Common myeloid progenitor, CD34-positive (primary cell): Measurements from ENCODE around the gene VTI1A.

Experiments used
- CTCF ChIA-PET: fragments of 350-600 bp; sonication (Branson Sonifier 250); formaldehyde crosslinking; loops from one replicate; lab custom pipeline; 2021; ENCODE audit warnings: antibody characterized with exemption; lab: Charles Lee
- POLR2A ChIA-PET: fragments of 350-600 bp; sonication (Branson Sonifier 250); formaldehyde crosslinking; loops from one replicate; lab custom pipeline; 2021; ENCODE audit warnings: antibody characterized with exemption; lab: Charles Lee
- DNase-seq, 3 donors: peaks; one replicate each; pipeline versions ENCODE4 v3.0.0 to v3.0.0-alpha.2; 2013
- H3K27ac ChIP-seq, 2 experiments: 1 replicate in 1 of 2; 2 replicates in 1 of 2; pipeline ENCODE4 v1.7.0; 2013; ENCODE audit warnings: inconsistent platforms in 2 of 2, low read length in 2 of 2, mild to moderate bottlenecking in 2 of 2, low read depth in 1 of 2, moderate library complexity in 1 of 2; ENCODE audit not compliant: severe bottlenecking in 2 of 2, insufficient read depth in 1 of 2, poor library complexity in 1 of 2
- H3K27me3 ChIP-seq, 5 experiments: replicated peaks in 2 of 5; 1 replicate in 3 of 5; 2 replicates in 2 of 5; pipeline versions ENCODE4 v1.6.1 to v1.7.0; 2013; ENCODE audit warnings: low read length in 4 of 5, mild to moderate bottlenecking in 2 of 5, moderate library complexity in 2 of 5, inconsistent platforms in 1 of 5; ENCODE audit not compliant: insufficient read depth in 5 of 5, control insufficient read depth in 4 of 5
- H3K36me3 ChIP-seq, 4 experiments: 1 replicate in 2 of 4; 2 replicates in 2 of 4; pipeline versions ENCODE4 v1.6.1 to v1.7.0; 2013; ENCODE audit warnings: low read length in 3 of 4, control low read depth in 1 of 4, mild to moderate bottlenecking in 1 of 4; ENCODE audit not compliant: control insufficient read depth in 4 of 4, insufficient read depth in 4 of 4
- H3K4me1 ChIP-seq, 4 experiments: 1 replicate in 3 of 4; 2 replicates in 1 of 4; pipeline versions ENCODE4 v1.6.1 to v1.7.1; 2013; ENCODE audit warnings: low read length in 3 of 4, mild to moderate bottlenecking in 3 of 4, control low read depth in 1 of 4, inconsistent platforms in 1 of 4, moderate library complexity in 1 of 4; ENCODE audit not compliant: control insufficient read depth in 4 of 4, insufficient read depth in 4 of 4; ENCODE audit errors: control extremely low read depth in 1 of 4
- H3K4me3 ChIP-seq, 7 experiments: 1 replicate in 4 of 7; 2 replicates in 3 of 7; pipeline versions ENCODE4 v1.5.1 to v1.7.0; 2013; ENCODE audit warnings: mild to moderate bottlenecking in 7 of 7, low read length in 6 of 7, moderate library complexity in 6 of 7, inconsistent platforms in 2 of 7, low read depth in 2 of 7, control low read depth in 1 of 7; ENCODE audit not compliant: insufficient read depth in 4 of 7, control insufficient read depth in 1 of 7; ENCODE audit errors: extremely low read depth in 1 of 7
- H3K9me3 ChIP-seq, 5 experiments: 1 replicate in 4 of 5; 2 replicates in 1 of 5; pipeline versions ENCODE4 v1.6.1 to v1.7.1; 2013; ENCODE audit warnings: low read length in 4 of 5, mild to moderate bottlenecking in 2 of 5, inconsistent platforms in 1 of 5, low read depth in 1 of 5, moderate library complexity in 1 of 5; ENCODE audit not compliant: control insufficient read depth in 4 of 5, insufficient read depth in 2 of 5; ENCODE audit errors: control extremely low read depth in 1 of 5
- WGBS: methylation state at CpG from one replicate; pipeline ENCODE4 v1.1.5; 2013; ENCODE audit not compliant: insufficient coverage; 5-methylcytosine and 5-hydroxymethylcytosine counted together

Gene VTI1A

GRCh38 chr10:112783351-112784021, 336.5 kb downstream of the VTI1A start:
- Histone ChIP-seq H3K36me3 (no peaks in the 10 kb centered on the region), H3K27me3 (no peaks in the 10 kb centered on the region), H3K4me1 (peaks cover 0 to 3% (median 0%) of the 10 kb centered on the region in 4 experiments), H3K27ac (no peak overlapping the region), H3K4me3 (no peak overlapping the region), H3K9me3 (peaks cover 0 to 4% (median 0%) of the 10 kb centered on the region in 5 experiments)
- DNase-seq, result no peak
- ChIA-PET POLR2A (no interaction called here), CTCF (no interaction called here)
- WGBS, result 97% methylated on average over 3 of the region's 14 CpGs

GRCh38 chr10:112784022-112784461, 337.0 kb downstream of the VTI1A start:
- H3K4me3 ChIP-seq, result no peak overlapping the region
- WGBS, result 100% methylated on average over 5 of the region's 8 CpGs
- CTCF ChIA-PET, result no interaction called here
- H3K36me3 ChIP-seq, result no peaks in the 10 kb centered on the region
- no peaks in the 10 kb centered on the region for H3K27me3 ChIP-seq
- H3K27ac ChIP-seq, result no peak overlapping the region
- H3K4me1 ChIP-seq, result peaks cover 0 to 2% (median 0%) of the 10 kb centered on the region in 4 experiments
- POLR2A ChIA-PET, result no interaction called here
- peaks cover 0 to 5% (median 0%) of the 10 kb centered on the region in 5 experiments for H3K9me3 ChIP-seq
- no peak for DNase-seq

GRCh38 chr10:112785089-112785488, 338.1 kb downstream of the VTI1A start:
- no peaks in the 10 kb centered on the region for H3K4me1 ChIP-seq
- POLR2A ChIA-PET, result no interaction called here
- CTCF ChIA-PET, result no interaction called here
- no peak for DNase-seq
- no peaks in the 10 kb centered on the region for H3K27me3 ChIP-seq
- peaks cover 0 to 12% (median 1%) of the 10 kb centered on the region in 5 experiments for H3K9me3 ChIP-seq
- no peak overlapping the region for H3K4me3 ChIP-seq
- H3K27ac ChIP-seq, result no peak overlapping the region
- H3K36me3 ChIP-seq, result no peaks in the 10 kb centered on the region

DNA sequence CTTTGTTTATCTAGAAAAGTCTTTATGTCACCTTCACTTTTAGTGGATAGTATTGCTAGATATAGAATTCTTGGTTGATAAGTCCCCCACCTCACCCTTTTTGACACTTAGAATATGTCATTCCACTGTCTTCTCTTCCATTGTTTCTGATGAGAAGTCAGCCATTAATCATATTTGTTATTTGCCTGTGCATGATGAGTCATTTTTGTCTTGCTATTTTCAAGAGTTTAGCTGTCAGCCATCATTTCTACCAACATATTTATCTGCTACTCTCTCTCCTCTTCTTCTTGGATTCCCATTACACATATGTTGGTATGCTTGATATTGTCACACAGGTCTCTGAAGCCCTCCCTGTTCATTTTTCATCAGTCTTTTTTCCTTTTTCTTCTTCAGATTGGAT, 342.2 kb downstream of the VTI1A start:
- DNase-seq, result peak in 2 of 3 donors; percentile 14 to 20
- Histone ChIP-seq H3K4me1 (no peaks in the 10 kb centered on the region), H3K36me3 (no peaks in the 10 kb centered on the region), H3K27me3 (no peaks in the 10 kb centered on the region), H3K9me3 (peaks cover 0 to 17% (median 4%) of the 10 kb centered on the region in 5 experiments), H3K27ac (no peak overlapping the region), H3K4me3 (no peak overlapping the region)
- ChIA-PET CTCF (no interaction called here), POLR2A (no interaction called here)

GRCh38 chr10:112790030-112790429, 343.0 kb downstream of the VTI1A start:
- Histone ChIP-seq H3K36me3 (no peaks in the 10 kb centered on the region), H3K9me3 (peaks cover 0 to 17% (median 4%) of the 10 kb centered on the region in 5 experiments), H3K27me3 (no peaks in the 10 kb centered on the region), H3K4me1 (no peaks in the 10 kb centered on the region), H3K4me3 (no peak overlapping the region), H3K27ac (no peak overlapping the region)
- ChIA-PET POLR2A (no interaction called here), CTCF (interaction anchor here (0.6 kb wide), 1 partner anchor 46 kb away, joined by 3 read pairs; no protein-coding TSS in a partner anchor)
- DNase-seq, result no peak
- 100% methylated on average over 1 of the region's 1 CpG for WGBS

DNA sequence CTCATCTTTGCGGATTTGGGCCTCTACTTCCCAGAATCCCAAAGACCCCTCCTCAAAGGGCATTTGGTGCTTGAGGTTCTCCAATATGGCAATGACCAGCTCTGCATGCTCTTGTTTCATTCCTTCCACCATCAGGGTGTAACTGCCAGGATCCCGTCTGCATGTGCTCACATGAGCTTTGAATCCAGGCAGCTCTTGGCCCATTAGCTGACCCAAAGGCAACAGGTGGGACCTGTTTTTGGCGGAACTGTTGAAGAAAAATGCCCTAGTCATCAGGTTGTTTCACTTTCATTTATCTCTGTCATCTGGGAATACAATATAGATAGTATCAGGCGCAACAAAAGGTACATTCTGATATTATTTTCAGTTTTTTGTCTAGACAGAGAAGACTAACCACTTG, 343.9 kb downstream of the VTI1A start:
- Histone ChIP-seq H3K27ac (no peak overlapping the region), H3K9me3 (peaks cover 0 to 17% (median 4%) of the 10 kb centered on the region in 5 experiments), H3K4me3 (no peak overlapping the region), H3K4me1 (no peaks in the 10 kb centered on the region), H3K27me3 (no peaks in the 10 kb centered on the region), H3K36me3 (no peaks in the 10 kb centered on the region)
- no peak for DNase-seq
- WGBS, result 100% methylated on average over 2 of the region's 4 CpGs
- ChIA-PET CTCF (no interaction called here), POLR2A (no interaction called here)

- no peak overlapping the region for H3K4me3 ChIP-seq
- ChIA-PET CTCF (no interaction called here), POLR2A (no interaction called here)
- H3K4me1 ChIP-seq, result no peaks in the 10 kb centered on the region
- no CpG with 5 or more reads among the region's 2 CpGs for WGBS
- no peak overlapping the region for H3K27ac ChIP-seq
- no peaks in the 10 kb centered on the region for H3K27me3 ChIP-seq
- no peak for DNase-seq
- H3K9me3 ChIP-seq, result peaks cover 0 to 17% (median 4%) of the 10 kb centered on the region in 5 experiments
- no peaks in the 10 kb centered on the region for H3K36me3 ChIP-seq
These were observed 344.4 kb downstream of the VTI1A start for GRCh38 chr10:112791447-112791846.
